Stimulated activated CD8-positive, alpha-beta memory T cell treated with anti-CD3 and anti-CD28 coated beads, Interleukin-15, amount 100 ng/mL, for 48 hours (primary cell): ENCODE results near the gene NEK5.
"Not testable (repeated sequence)": the region's sequence is repeated elsewhere in the genome, so short reads cannot be mapped to it uniquely, and the experiment has no call there.

ENCODE experiments used
- DNase-seq, 2 donors: peaks; one replicate each; pipeline ENCODE4 v3.0.0-alpha.2; 2020; ENCODE audit warnings: low read depth in 2 of 2

The NEK5 gene

GRCh38 chr13:52070929-52071523 is 57.8 kb downstream of the NEK5 start:
- peak in 1 of 2 donors; percentile 1 for DNase-seq

GRCh38 chr13:52067237-52067636 is 61.6 kb downstream of the NEK5 start:
- DNase-seq = no peak

- DNase-seq = no peak
Measured at GRCh38 chr13:52061587-52061986, 67.3 kb downstream of the NEK5 start.

GRCh38 chr13:52061064-52061463 is 67.8 kb downstream of the NEK5 start:
- DNase-seq = not testable (repeated sequence)

GRCh38 chr13:52053460-52053859 is 75.4 kb downstream of the NEK5 start:
- no peak for DNase-seq

GRCh38 chr13:52051400-52051799 is 77.5 kb downstream of the NEK5 start:
- DNase-seq = no peak

GRCh38 chr13:52048516-52048915 is 80.4 kb downstream of the NEK5 start:
- DNase-seq = no peak

GRCh38 chr13:52047463-52047862 is 81.4 kb downstream of the NEK5 start:
- DNase-seq = no peak

GRCh38 chr13:52043675-52044074 is 85.2 kb downstream of the NEK5 start:
- DNase-seq = no peak

- DNase-seq = no peak
Measured at GRCh38 chr13:52036037-52036436, 92.8 kb downstream of the NEK5 start.

GRCh38 chr13:52034616-52035226 is 94.2 kb downstream of the NEK5 start:
- DNase-seq = no peak

- DNase-seq = no peak
Measured at GRCh38 chr13:52033039-52033438, 95.8 kb downstream of the NEK5 start.

GRCh38 chr13:52030401-52030800 is 98.5 kb downstream of the NEK5 start:
- not testable (repeated sequence) for DNase-seq

GRCh38 chr13:52029569-52029968 is 99.3 kb downstream of the NEK5 start:
- no peak for DNase-seq

GRCh38 chr13:52027832-52028231 is 101.0 kb downstream of the NEK5 start:
- no peak for DNase-seq

- DNase-seq = no peak
Measured at GRCh38 chr13:52026246-52026626, 102.6 kb downstream of the NEK5 start.

GRCh38 chr13:52025475-52026245 is 103.2 kb downstream of the NEK5 start:
- DNase-seq = no peak

- DNase-seq = no peak
Measured at GRCh38 chr13:52024481-52024880, 104.4 kb downstream of the NEK5 start, which contains the start of gene UTP14C. Gene UTP14C (plus strand): TSS chr13:52024691. CDS start chr13:52028805, 4,114 bp downstream.

- DNase-seq = no peak
Measured at GRCh38 chr13:52022356-52022755, 106.5 kb downstream of the NEK5 start.

GRCh38 chr13:52020191-52020590 is 108.7 kb downstream of the NEK5 start:
- DNase-seq = no peak

- DNase-seq = no peak
Measured at GRCh38 chr13:52016296-52016695, 112.6 kb downstream of the NEK5 start.

- no peak for DNase-seq
Measured at GRCh38 chr13:52012512-52012836, 116.4 kb downstream of the NEK5 start.
